ENCODE results near the gene CLCNKA.

DNA sequence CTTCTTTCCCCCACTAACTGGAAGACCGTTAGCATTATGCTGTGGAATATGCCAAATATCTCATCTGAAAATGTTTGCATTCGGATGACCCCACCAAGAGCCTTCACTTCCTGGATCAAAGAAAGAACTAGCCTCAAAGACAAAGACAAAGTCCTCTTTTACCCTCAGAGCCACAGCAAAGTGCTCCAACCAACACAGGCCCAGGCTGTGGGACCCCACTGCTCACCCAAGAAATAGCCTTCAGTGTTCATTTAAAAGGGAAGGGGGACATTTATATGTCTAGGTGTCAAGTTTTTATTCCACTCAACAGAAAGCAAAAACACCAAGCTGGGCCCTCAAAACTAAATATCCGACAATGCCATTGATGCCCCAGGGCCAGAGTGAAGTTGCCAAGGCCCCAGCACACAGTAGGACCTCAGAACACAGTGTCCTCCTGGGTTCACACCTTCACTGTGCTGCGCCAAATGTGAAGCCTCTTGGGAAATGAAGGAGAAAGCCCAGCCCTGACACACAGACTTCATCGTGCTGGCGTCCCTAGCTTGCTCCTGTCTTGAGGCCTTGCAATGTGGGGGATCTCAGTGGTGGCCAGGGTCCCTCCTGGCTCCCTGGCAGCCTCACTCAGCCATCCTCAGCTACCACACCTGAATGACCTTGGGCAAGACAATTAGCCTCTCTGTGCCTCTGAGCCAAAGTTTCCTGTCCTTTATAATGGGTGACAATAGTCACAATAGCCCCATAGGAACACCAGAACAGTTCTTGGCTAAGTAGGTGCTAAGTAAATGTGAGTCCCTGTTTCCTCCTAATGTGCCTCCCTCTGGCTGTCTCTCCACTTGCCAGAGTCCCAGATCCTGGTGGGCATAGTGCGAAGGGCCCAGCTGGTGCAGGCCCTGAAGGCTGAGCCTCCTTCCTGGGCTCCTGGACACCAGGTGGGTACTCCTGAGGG lies 33.0 kb downstream of the CLCNKA start:
- TF ChIP-seq, protein P1, sequence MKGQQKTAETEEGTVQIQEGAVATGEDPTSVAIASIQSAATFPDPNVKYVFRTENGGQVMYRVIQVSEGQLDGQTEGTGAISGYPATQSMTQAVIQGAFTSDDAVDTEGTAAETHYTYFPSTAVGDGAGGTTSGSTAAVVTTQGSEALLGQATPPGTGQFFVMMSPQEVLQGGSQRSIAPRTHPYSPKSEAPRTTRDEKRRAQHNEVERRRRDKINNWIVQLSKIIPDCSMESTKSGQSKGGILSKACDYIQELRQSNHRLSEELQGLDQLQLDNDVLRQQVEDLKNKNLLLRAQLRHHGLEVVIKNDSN (IDR thresholded peaks at IDR 0.05), result no peak
- no peak for TF ChIP-seq EP300 (IDR thresholded peaks at IDR 0.05; ENCODE audit: borderline replicate concordance)
- TF ChIP-seq, protein P2, sequence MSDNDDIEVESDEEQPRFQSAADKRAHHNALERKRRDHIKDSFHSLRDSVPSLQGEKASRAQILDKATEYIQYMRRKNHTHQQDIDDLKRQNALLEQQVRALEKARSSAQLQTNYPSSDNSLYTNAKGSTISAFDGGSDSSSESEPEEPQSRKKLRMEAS (IDR thresholded peaks at IDR 0.05), result no peak
- no peak for TF ChIP-seq TAF1 (IDR thresholded peaks at IDR 0.05; ENCODE audit: low read depth)
- no peak for TF ChIP-seq YY1 (IDR thresholded peaks at IDR 0.05; ENCODE audit: low read depth)
- no peak for TF ChIP-seq FOXM1 (IDR thresholded peaks at IDR 0.05; ENCODE audit: borderline replicate concordance, low read depth)
- no peak for TF ChIP-seq CEBPB (IDR thresholded peaks at IDR 0.05)
- TF ChIP-seq RAD21 (IDR thresholded peaks at IDR 0.05; ENCODE audit: low read depth), result no peak
- TF ChIP-seq, protein P3, sequence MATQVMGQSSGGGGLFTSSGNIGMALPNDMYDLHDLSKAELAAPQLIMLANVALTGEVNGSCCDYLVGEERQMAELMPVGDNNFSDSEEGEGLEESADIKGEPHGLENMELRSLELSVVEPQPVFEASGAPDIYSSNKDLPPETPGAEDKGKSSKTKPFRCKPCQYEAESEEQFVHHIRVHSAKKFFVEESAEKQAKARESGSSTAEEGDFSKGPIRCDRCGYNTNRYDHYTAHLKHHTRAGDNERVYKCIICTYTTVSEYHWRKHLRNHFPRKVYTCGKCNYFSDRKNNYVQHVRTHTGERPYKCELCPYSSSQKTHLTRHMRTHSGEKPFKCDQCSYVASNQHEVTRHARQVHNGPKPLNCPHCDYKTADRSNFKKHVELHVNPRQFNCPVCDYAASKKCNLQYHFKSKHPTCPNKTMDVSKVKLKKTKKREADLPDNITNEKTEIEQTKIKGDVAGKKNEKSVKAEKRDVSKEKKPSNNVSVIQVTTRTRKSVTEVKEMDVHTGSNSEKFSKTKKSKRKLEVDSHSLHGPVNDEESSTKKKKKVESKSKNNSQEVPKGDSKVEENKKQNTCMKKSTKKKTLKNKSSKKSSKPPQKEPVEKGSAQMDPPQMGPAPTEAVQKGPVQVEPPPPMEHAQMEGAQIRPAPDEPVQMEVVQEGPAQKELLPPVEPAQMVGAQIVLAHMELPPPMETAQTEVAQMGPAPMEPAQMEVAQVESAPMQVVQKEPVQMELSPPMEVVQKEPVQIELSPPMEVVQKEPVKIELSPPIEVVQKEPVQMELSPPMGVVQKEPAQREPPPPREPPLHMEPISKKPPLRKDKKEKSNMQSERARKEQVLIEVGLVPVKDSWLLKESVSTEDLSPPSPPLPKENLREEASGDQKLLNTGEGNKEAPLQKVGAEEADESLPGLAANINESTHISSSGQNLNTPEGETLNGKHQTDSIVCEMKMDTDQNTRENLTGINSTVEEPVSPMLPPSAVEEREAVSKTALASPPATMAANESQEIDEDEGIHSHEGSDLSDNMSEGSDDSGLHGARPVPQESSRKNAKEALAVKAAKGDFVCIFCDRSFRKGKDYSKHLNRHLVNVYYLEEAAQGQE (IDR thresholded peaks at IDR 0.05; ENCODE audit: low read depth), result no peak
- no peak for TF ChIP-seq TCF12 (IDR thresholded peaks at IDR 0.05; ENCODE audit: low read depth)
- TF ChIP-seq TEAD4 (IDR thresholded peaks at IDR 0.05), result no peak
- no peak for TF ChIP-seq CREB1 (IDR thresholded peaks at IDR 0.05; ENCODE audit: low read depth)
- TF ChIP-seq NFIC (IDR thresholded peaks at IDR 0.05), result no peak
